ENCODE data around the gene PLCB1.

GRCh38 chr20:8700756-8701155 lies 568.7 kb downstream of the PLCB1 start:
- TF ChIP-seq CTCF (IDR thresholded peaks at IDR 0.05; ENCODE audit: low read depth, low read length) (no peak), POLR2A (IDR thresholded peaks at IDR 0.05; ENCODE audit: extremely low read depth, insufficient read length) (no peak)
